H9 (cell line): ENCODE data around the gene NID1. TPM values are rescaled to one million over a fixed set of nuclear protein-coding genes. Genes with fewer than 3 reads are reported as not detected.

Experiments used
- DNase-seq: peaks from one replicate; pipeline ENCODE4 v3.0.0-alpha.2; 2017
- H2AFZ ChIP-seq: one replicate; pipeline ENCODE4 v1.6.1; 2013; ENCODE audit warnings: mild to moderate bottlenecking, low read length, control low read depth, moderate library complexity
- H2AK5ac ChIP-seq: 2 replicates; pipeline ENCODE4 v1.6.1; 2013; ENCODE audit warnings: low read length, control low read depth, mixed read lengths; ENCODE audit not compliant: insufficient read length
- H2BK120ac ChIP-seq: one replicate; pipeline ENCODE4 v1.6.1; 2013; ENCODE audit warnings: low read depth, mild to moderate bottlenecking, low read length, control low read depth, inconsistent platforms; ENCODE audit not compliant: poor library complexity, severe bottlenecking
- H2BK12ac ChIP-seq: 2 replicates; pipeline ENCODE4 v1.6.1; 2013; ENCODE audit warnings: low read length, control low read depth, mixed read lengths, low read depth; ENCODE audit not compliant: insufficient read length
- H2BK15ac ChIP-seq: 2 replicates; pipeline ENCODE4 v1.6.1; 2013; ENCODE audit warnings: low read depth, low read length, control low read depth
- H2BK20ac ChIP-seq: one replicate; pipeline ENCODE4 v1.6.1; 2013; ENCODE audit warnings: low read depth, mild to moderate bottlenecking, low read length, control low read depth, inconsistent platforms; ENCODE audit not compliant: poor library complexity, severe bottlenecking
- H2BK5ac ChIP-seq: 2 replicates; pipeline ENCODE4 v1.6.1; 2013; ENCODE audit warnings: low read length, control low read depth, mixed read lengths; ENCODE audit not compliant: insufficient read length
- H3K14ac ChIP-seq: 2 replicates; pipeline ENCODE4 v1.6.1; 2013; ENCODE audit warnings: low read length, control low read depth; ENCODE audit not compliant: insufficient read depth
- H3K18ac ChIP-seq: 2 replicates; pipeline ENCODE4 v1.6.1; 2013; ENCODE audit warnings: low read depth, mild to moderate bottlenecking, mixed read lengths, low read length, control low read depth; ENCODE audit not compliant: insufficient read length
- H3K23ac ChIP-seq: 2 replicates; pipeline ENCODE4 v1.6.1; 2013; ENCODE audit warnings: low read length, control low read depth, mixed read lengths, low read depth; ENCODE audit not compliant: insufficient read length
- H3K23me2 ChIP-seq: 2 replicates; pipeline ENCODE4 v1.6.1; 2013; ENCODE audit warnings: low read depth, mild to moderate bottlenecking, mixed read lengths, low read length, control low read depth; ENCODE audit not compliant: insufficient read length, poor library complexity, severe bottlenecking
- H3K27ac ChIP-seq: 2 replicates; pipeline ENCODE4 v1.5.1; 2013; ENCODE audit warnings: low read length, control low read depth, mixed read lengths, low read depth; ENCODE audit not compliant: insufficient read length
- H3K27me3 ChIP-seq: 2 replicates; pipeline ENCODE4 v1.6.1; 2013; ENCODE audit warnings: low read length, control low read depth, inconsistent platforms; ENCODE audit not compliant: insufficient read depth
- H3K4ac ChIP-seq: 2 replicates; pipeline ENCODE4 v1.6.1; 2013; ENCODE audit warnings: low read depth, mild to moderate bottlenecking, control low read depth, inconsistent platforms, low read length, moderate library complexity
- H3K4me1 ChIP-seq: 2 replicates; pipeline ENCODE4 v1.6.1; 2013; ENCODE audit warnings: low read length, control low read depth, inconsistent platforms; ENCODE audit not compliant: insufficient read depth
- H3K4me2 ChIP-seq: 2 replicates; pipeline ENCODE4 v1.6.1; 2013; ENCODE audit warnings: low read length, control low read depth, mixed read lengths; ENCODE audit not compliant: insufficient read length, insufficient read depth
- H3K56ac ChIP-seq: 2 replicates; pipeline ENCODE4 v1.6.1; 2013; ENCODE audit warnings: low read depth, mild to moderate bottlenecking, mixed read lengths, low read length, control low read depth; ENCODE audit not compliant: insufficient read length
- H3K79me1 ChIP-seq: 2 replicates; pipeline ENCODE4 v1.6.1; 2013; ENCODE audit warnings: low read depth, mild to moderate bottlenecking, moderate library complexity, low read length, control low read depth, inconsistent platforms; ENCODE audit not compliant: insufficient read depth, poor library complexity, severe bottlenecking
- H3K79me2 ChIP-seq: 2 replicates; pipeline ENCODE4 v1.6.1; 2013; ENCODE audit warnings: low read length, control low read depth, inconsistent platforms; ENCODE audit not compliant: insufficient read depth
- H3K9ac ChIP-seq: 2 replicates; pipeline ENCODE4 v1.6.1; 2013; ENCODE audit warnings: low read length, control low read depth, mixed read lengths; ENCODE audit not compliant: insufficient read length; ENCODE audit errors: extremely low read depth
- H3K9me3 ChIP-seq: one replicate; pipeline ENCODE4 v1.6.1; 2013; ENCODE audit warnings: low read depth, low read length, inconsistent platforms; ENCODE audit not compliant: control insufficient read depth
- H3T11ph ChIP-seq: one replicate; pipeline ENCODE4 v1.6.1; 2013; ENCODE audit warnings: mild to moderate bottlenecking, low read length, control low read depth, inconsistent platforms
- H4K20me1 ChIP-seq: one replicate; pipeline ENCODE4 v1.6.1; 2013; ENCODE audit not compliant: control insufficient read depth, insufficient read length, insufficient read depth
- H4K5ac ChIP-seq: 2 replicates; pipeline ENCODE4 v1.6.1; 2013; ENCODE audit warnings: low read depth, mild to moderate bottlenecking, mixed read lengths, low read length, control low read depth; ENCODE audit not compliant: insufficient read length
- H4K8ac ChIP-seq: replicated peaks from 2 replicates; pipeline ENCODE4 v1.6.1; 2013; ENCODE audit warnings: low read length, control low read depth, mixed read lengths, low read depth; ENCODE audit not compliant: insufficient read length
- H4K91ac ChIP-seq: 2 replicates; pipeline ENCODE4 v1.6.1; 2013; ENCODE audit warnings: low read depth, mild to moderate bottlenecking, moderate library complexity, mixed read lengths, low read length, control low read depth; ENCODE audit not compliant: insufficient read length
- H3K27ac Mint-ChIP-seq, 3 experiments: 2 replicates in 2 of 3; 3 replicates in 1 of 3; pipeline ENCODE4 v1.8.0; 2020 to 2021; ENCODE audit warnings: mixed read lengths in 3 of 3, mild to moderate bottlenecking in 1 of 3, moderate library complexity in 1 of 3
- H3K27me3 Mint-ChIP-seq: 2 replicates; pipeline ENCODE4 v1.8.0; 2021; ENCODE audit warnings: low read depth, mild to moderate bottlenecking, moderate library complexity, mixed read lengths
- H3K36me3 Mint-ChIP-seq, 3 experiments: 2 replicates in 2 of 3; 3 replicates in 1 of 3; pipeline ENCODE4 v1.8.0; 2020 to 2021; ENCODE audit warnings: low read depth in 3 of 3, mixed read lengths in 3 of 3; ENCODE audit not compliant: insufficient read depth in 1 of 3
- H3K4me1 Mint-ChIP-seq, 2 experiments: 2 replicates each; pipeline ENCODE4 v1.8.0; 2020; ENCODE audit warnings: mixed read lengths in 2 of 2
- H3K4me3 Mint-ChIP-seq, 2 experiments: 2 replicates in 1 of 2; 3 replicates in 1 of 2; pipeline ENCODE4 v1.8.0; 2020 to 2021; ENCODE audit warnings: mild to moderate bottlenecking in 2 of 2, mixed read lengths in 2 of 2, moderate library complexity in 1 of 2
- H3K9me3 Mint-ChIP-seq, 2 experiments: 2 replicates in 1 of 2; 3 replicates in 1 of 2; pipeline ENCODE4 v1.8.0; 2020; ENCODE audit warnings: mild to moderate bottlenecking in 2 of 2, mixed read lengths in 2 of 2, moderate library complexity in 1 of 2
- WGBS: extraction: QIAGEN DNeasy Blood & Tissue Kit; methylation state at CpG from one replicate; pipeline ENCODE4 v1.1.7; 2013; ENCODE audit warnings: missing lambda C conversion rate, low lambda C conversion rate, mixed read lengths; ENCODE audit not compliant: insufficient read length; ENCODE audit errors: extremely low coverage; 5-methylcytosine and 5-hydroxymethylcytosine counted together
- total RNA-seq: library from RNA; stranded (reverse); gene quantifications from 2 replicates; pipeline ENCODE4 v1.2.1, GENCODE V29; 2021
- TF ChIP-seq, protein P1 (sequence below): fragments of 200-600 bp; sonication (generic); conservative IDR thresholded peaks from 3 replicates; pipeline ENCODE4 v1.8.0; 2021; ENCODE audit warnings: antibody characterized with exemption, mild to moderate bottlenecking

NID1 gene
- total RNA-seq, 1 experiment from 2014 or later: 28.5 TPM

DNA sequence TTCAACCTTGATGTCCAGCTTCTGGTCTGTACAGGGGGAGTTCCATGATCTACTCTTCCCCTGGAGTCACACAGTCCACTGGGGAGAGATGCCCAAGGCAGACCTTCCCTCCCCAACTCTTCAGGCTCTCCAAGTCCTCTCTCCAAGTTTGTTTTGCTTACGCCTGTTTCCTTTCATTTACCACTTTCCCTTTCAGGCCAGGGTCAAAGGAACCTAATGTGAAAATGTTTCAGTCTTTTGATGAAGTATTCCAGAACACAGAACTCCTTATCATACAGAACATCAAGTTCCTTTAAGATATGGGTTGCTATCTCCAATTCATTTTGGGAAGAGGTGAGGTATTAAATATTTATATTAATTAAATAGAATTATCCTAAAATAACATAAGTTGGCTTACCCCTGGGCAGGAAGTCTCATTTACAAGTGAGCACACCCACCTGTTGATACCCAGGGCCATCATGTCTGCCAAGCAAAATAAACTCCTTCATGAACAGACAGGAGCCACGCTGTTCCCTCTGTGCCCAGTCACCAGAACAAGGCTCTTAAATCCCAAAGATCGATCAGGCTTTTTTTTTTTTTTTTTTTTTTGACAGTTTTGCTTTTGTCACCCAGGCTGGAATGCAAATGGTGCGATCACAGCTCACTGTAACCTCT, 116.0 kb downstream of the NID1 start:
- H3K79me2 ChIP-seq: no peaks in the 10 kb centered on the region
- no peak overlapping the region for H4K8ac ChIP-seq
- H3K4me1 ChIP-seq: no peaks in the 10 kb centered on the region
- DNase-seq: no peak
- no peak overlapping the region for H2AK5ac ChIP-seq
- H3K4ac ChIP-seq: no peak overlapping the region
- no peak overlapping the region for H3K4me3 Mint-ChIP-seq
- no peak overlapping the region for H3K4me2 ChIP-seq
- no peak overlapping the region for H3K9ac ChIP-seq
- no peak overlapping the region for H3K23ac ChIP-seq
- H2BK5ac ChIP-seq: no peak overlapping the region
- H4K20me1 ChIP-seq: no peaks in the 10 kb centered on the region
- H4K91ac ChIP-seq: no peak overlapping the region
- H3K27me3 Mint-ChIP-seq: peaks cover 2% of the 10 kb centered on the region; the same call in 1 of the 2 replicates
- no peak overlapping the region for H2AFZ ChIP-seq
- H3K79me1 ChIP-seq: no peaks in the 10 kb centered on the region
- no peak overlapping the region for H2BK15ac ChIP-seq
- H3K23me2 ChIP-seq: no peaks in the 10 kb centered on the region
- no peak overlapping the region for H2BK12ac ChIP-seq
- WGBS: no CpG with 5 or more reads among the region's 4 CpGs
- H3T11ph ChIP-seq: no peak overlapping the region
- no peak overlapping the region for H3K18ac ChIP-seq
- H3K36me3 Mint-ChIP-seq: no peaks in the 10 kb centered on the region
- H3K14ac ChIP-seq: no peak overlapping the region
- no peaks in the 10 kb centered on the region; a peak in 1 of 5 replicates for H3K9me3 Mint-ChIP-seq
- no peaks in the 10 kb centered on the region for H3K27me3 ChIP-seq
- no peak overlapping the region for H2BK20ac ChIP-seq
- no peak overlapping the region for H2BK120ac ChIP-seq
- H3K27ac Mint-ChIP-seq: no peak overlapping the region
- no peak overlapping the region for H4K5ac ChIP-seq
- H3K4me1 Mint-ChIP-seq: 0 out of 4 replicates have a peak, but pooled peaks cover 0 to 3% of the 10 kb centered on the region in 2 experiments
- H3K27ac ChIP-seq: no peak overlapping the region
- H3K9me3 ChIP-seq: no peaks in the 10 kb centered on the region
- TF ChIP-seq, protein P1, sequence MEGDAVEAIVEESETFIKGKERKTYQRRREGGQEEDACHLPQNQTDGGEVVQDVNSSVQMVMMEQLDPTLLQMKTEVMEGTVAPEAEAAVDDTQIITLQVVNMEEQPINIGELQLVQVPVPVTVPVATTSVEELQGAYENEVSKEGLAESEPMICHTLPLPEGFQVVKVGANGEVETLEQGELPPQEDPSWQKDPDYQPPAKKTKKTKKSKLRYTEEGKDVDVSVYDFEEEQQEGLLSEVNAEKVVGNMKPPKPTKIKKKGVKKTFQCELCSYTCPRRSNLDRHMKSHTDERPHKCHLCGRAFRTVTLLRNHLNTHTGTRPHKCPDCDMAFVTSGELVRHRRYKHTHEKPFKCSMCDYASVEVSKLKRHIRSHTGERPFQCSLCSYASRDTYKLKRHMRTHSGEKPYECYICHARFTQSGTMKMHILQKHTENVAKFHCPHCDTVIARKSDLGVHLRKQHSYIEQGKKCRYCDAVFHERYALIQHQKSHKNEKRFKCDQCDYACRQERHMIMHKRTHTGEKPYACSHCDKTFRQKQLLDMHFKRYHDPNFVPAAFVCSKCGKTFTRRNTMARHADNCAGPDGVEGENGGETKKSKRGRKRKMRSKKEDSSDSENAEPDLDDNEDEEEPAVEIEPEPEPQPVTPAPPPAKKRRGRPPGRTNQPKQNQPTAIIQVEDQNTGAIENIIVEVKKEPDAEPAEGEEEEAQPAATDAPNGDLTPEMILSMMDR: no peak
- H3K56ac ChIP-seq: no peak overlapping the region
